Left cardiac atrium (tissue), 2 donors: ENCODE results near the gene SH3YL1. TPM values are rescaled to one million over a fixed set of nuclear protein-coding genes. Genes with fewer than 3 reads are reported as not detected.

ENCODE experiments used
- total RNA-seq, 2 donors: library from RNA; stranded (reverse); fragmentation: NEBNext Ultra II Directional; extraction: Animal tissue kit (Norgen Biotek cat#: 25700); gene quantifications; one replicate each; pipeline ENCODE4 v1.2.1, GENCODE V29; 2021
- donor health status: DM: no; HTN: yes; CAD: no; lungs with severe emphysema.
- donor health status: DM: yes; HTN: yes; CAD: no.

The SH3YL1 gene
- total RNA-seq, 2 donors from 2014 or later: 13.8 to 14.0 TPM

Other genes with a start within 250 kb of the SH3YL1 start
- 1 to 10 TPM; 5.3 to 6.2 TPM for gene FAM110C, start 217.5 kb downstream of the SH3YL1 start, total RNA-seq
- gene ACP1, start 915 bp upstream of the SH3YL1 start, total RNA-seq: 10 to 100 TPM; 53.3 to 61.7 TPM
- gene ALKAL2, start 24.1 kb upstream of the SH3YL1 start, total RNA-seq: under 1 TPM; 0.68 to 0.80 TPM